ENCODE measurements around the gene ECE1. TPM values are rescaled to one million over a fixed set of nuclear protein-coding genes. Genes with fewer than 3 reads are reported as not detected.

The ECE1 gene
- total and polyA plus RNA-seq, 9 of the 15 experiments (the other 6 are each of a cell fraction or from before 2014, with no cell fraction given): 0.56 to 34.8 (median 11.0) TPM

DNA sequence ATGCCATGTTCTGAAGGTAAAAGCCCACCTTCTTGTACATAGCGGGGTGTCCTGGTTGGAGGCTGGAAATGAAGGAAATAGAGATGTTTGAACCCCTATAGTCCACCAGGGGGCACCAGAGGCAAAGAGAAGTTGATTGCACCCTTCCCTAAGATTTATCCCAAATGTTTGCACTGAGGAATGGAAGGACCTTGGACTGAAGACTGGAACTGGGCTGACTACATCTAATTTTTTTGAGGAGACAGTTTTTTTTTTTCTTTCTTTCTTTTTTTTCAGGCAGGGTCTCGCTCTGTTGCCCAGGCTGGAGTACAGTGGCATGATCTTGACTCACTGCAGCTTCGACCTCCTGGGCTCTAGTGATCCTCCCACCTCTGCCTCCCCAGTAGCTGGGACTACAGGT lies 58.2 kb downstream of the ECE1 start (continued):
- TF ChIP-seq, protein P1, sequence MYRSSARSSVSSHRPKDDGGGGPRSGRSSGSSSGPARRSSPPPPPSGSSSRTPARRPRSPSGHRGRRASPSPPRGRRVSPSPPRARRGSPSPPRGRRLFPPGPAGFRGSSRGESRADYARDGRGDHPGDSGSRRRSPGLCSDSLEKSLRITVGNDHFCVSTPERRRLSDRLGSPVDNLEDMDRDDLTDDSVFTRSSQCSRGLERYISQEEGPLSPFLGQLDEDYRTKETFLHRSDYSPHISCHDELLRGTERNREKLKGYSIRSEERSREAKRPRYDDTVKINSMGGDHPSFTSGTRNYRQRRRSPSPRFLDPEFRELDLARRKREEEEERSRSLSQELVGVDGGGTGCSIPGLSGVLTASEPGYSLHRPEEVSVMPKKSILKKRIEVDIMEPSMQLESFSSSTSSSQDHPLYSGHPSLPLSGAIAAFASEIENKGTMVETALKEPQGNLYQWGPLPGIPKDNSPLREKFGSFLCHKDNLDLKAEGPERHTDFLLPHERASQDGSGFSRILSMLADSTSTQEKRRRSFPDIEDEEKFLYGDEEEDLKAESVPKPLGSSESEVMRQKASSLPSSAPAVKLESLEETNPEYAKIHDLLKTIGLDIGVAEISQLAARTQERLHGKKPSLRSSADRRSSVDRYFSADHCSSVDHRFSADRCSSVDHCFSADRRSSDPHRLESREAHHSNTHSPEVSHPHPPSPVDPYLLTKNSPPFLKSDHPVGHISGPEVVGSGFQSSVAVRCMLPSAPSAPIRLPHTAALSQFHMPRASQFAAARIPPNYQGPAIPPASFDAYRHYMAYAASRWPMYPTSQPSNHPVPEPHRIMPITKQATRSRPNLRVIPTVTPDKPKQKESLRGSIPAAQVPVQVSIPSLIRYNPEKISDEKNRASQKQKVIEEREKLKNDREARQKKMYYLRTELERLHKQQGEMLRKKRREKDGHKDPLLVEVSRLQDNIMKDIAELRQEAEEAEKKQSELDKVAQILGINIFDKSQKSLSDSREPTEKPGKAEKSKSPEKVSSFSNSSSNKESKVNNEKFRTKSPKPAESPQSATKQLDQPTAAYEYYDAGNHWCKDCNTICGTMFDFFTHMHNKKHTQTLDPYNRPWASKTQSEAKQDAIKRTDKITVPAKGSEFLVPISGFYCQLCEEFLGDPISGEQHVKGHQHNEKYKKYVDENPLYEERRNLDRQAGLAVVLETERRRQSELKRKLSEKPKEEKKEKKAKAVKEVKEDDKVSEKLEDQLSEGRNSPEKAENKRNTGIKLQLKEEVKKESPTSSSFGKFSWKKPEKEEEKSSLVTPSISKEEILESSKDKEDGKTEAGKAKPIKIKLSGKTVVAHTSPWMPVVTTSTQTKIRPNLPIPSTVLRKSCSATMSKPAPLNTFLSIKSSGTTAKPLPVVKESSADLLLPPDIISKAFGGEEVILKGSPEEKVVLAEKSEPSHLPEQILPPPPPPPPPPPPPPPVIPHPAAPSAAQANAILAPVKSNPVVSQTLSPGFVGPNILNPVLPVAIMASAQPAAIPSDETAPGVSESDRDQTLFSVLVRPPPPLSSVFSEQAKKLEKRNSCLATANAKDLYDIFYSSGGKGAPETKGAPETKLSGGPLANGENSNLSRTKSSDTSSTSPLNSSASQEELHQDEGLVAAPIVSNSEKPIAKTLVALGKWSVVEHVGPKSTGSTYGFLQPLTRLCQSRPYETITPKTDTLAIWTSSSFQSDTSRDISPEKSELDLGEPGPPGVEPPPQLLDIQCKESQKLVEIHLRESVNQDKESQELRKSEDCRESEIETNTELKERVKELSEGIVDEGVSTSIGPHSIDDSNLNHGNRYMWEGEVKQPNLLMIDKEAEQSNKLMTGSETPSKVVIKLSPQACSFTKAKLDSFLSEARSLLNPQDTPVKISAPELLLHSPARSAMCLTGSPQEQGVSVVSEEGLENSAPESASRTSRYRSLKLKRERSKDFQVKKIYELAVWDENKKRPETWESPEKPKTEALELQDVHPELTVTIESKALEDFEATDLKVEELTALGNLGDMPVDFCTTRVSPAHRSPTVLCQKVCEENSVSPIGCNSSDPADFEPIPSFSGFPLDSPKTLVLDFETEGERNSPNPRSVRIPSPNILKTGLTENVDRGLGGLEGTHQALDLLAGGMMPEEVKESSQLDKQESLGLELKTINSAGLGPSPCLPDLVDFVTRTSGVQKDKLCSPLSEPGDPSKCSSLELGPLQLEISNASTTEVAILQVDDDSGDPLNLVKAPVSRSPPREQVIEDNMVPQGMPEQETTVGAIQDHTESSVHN (IDR thresholded peaks at IDR 0.05; ENCODE audit: borderline replicate concordance in 1 of 2, low read depth in 1 of 2): no peak
- TF ChIP-seq SMARCA4 (IDR thresholded peaks at IDR 0.05): no peak
- TF ChIP-seq ZFPM2 (CRISPR knock-in tag; IDR thresholded peaks at IDR 0.05): no peak
- TF ChIP-seq CREM (IDR thresholded peaks at IDR 0.05; ENCODE audit: low read depth): no peak
- no peak for TF ChIP-seq SRSF3 (IDR thresholded peaks at IDR 0.05; ENCODE audit: insufficient read depth, low read length)
- TF ChIP-seq, protein P2, sequence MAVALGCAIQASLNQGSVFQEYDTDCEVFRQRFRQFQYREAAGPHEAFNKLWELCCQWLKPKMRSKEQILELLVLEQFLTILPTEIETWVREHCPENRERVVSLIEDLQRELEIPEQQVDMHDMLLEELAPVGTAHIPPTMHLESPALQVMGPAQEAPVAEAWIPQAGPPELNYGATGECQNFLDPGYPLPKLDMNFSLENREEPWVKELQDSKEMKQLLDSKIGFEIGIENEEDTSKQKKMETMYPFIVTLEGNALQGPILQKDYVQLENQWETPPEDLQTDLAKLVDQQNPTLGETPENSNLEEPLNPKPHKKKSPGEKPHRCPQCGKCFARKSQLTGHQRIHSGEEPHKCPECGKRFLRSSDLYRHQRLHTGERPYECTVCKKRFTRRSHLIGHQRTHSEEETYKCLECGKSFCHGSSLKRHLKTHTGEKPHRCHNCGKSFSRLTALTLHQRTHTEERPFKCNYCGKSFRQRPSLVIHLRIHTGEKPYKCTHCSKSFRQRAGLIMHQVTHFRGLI (CRISPR knock-in tag; IDR thresholded peaks at IDR 0.05): no peak
- TF ChIP-seq, protein P3, sequence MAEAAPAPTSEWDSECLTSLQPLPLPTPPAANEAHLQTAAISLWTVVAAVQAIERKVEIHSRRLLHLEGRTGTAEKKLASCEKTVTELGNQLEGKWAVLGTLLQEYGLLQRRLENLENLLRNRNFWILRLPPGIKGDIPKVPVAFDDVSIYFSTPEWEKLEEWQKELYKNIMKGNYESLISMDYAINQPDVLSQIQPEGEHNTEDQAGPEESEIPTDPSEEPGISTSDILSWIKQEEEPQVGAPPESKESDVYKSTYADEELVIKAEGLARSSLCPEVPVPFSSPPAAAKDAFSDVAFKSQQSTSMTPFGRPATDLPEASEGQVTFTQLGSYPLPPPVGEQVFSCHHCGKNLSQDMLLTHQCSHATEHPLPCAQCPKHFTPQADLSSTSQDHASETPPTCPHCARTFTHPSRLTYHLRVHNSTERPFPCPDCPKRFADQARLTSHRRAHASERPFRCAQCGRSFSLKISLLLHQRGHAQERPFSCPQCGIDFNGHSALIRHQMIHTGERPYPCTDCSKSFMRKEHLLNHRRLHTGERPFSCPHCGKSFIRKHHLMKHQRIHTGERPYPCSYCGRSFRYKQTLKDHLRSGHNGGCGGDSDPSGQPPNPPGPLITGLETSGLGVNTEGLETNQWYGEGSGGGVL (CRISPR knock-in tag; IDR thresholded peaks at IDR 0.05): no peak
- no peak for TF ChIP-seq NFXL1 (CRISPR knock-in tag; IDR thresholded peaks at IDR 0.05)
- TF ChIP-seq, protein P4, sequence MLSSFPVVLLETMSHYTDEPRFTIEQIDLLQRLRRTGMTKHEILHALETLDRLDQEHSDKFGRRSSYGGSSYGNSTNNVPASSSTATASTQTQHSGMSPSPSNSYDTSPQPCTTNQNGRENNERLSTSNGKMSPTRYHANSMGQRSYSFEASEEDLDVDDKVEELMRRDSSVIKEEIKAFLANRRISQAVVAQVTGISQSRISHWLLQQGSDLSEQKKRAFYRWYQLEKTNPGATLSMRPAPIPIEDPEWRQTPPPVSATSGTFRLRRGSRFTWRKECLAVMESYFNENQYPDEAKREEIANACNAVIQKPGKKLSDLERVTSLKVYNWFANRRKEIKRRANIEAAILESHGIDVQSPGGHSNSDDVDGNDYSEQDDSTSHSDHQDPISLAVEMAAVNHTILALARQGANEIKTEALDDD (IDR thresholded peaks at IDR 0.05): no peak
- no peak for TF ChIP-seq ZC3H4 (CRISPR knock-in tag; IDR thresholded peaks at IDR 0.05; ENCODE audit: borderline replicate concordance)
- TF ChIP-seq ETV1 (tag; conservative IDR thresholded peaks at IDR 0.05; ENCODE audit: low read depth): no peak
- TF ChIP-seq DDX20 (tag; IDR thresholded peaks at IDR 0.05; ENCODE audit: low read depth): no peak
- TF ChIP-seq MYC (IDR thresholded peaks at IDR 0.05; ENCODE audit: low read depth, low read length): no peak
- no peak for TF ChIP-seq MYC (CRISPR knock-in tag; IDR thresholded peaks at IDR 0.05; ENCODE audit: borderline replicate concordance, low read depth)
- no peak for TF ChIP-seq MTA1 (IDR thresholded peaks at IDR 0.05; ENCODE audit: borderline replicate concordance)
- TF ChIP-seq HNRNPK (IDR thresholded peaks at IDR 0.05; ENCODE audit: low read depth, low read length, poor library complexity, severe bottlenecking): no peak
- no peak for TF ChIP-seq NCOA6 (IDR thresholded peaks at IDR 0.05)
